ENCODE measurements around the gene ACTA1. TPM values are rescaled to one million over a fixed set of nuclear protein-coding genes. Genes with fewer than 3 reads are reported as not detected.
A peak's percentile ranks its signal among the peaks of the same experiment; 100 is the strongest.

Gene ACTA1
- 1.0 TPM in 1 of 2 replicates, not detected in the other for polyA plus RNA-seq
- 0.49 TPM in 1 of 2 replicates, not detected in the other for polyA minus RNA-seq

GRCh38 chr1:229434005-229434640 is at the start of gene ACTA1:
TSS of gene ACTA1 (minus strand) at chr1:229434094. CDS start at chr1:229433115, 979 bp downstream.
- Histone ChIP-seq H3F3A (ENCODE audit: insufficient read depth, low read length, poor library complexity, severe bottlenecking) (no peaks in the 10 kb centered on the region), H3K9ac (ENCODE audit: low read length) (no peak within 1 kb of the TSS), H3K4me2 (ENCODE audit: low read length) (no peak within 1 kb of the TSS), H3K27ac (ENCODE audit: low read length) (no peak within 1 kb of the TSS), H3K79me2 (replicated peaks; ENCODE audit: insufficient read depth, low read length) (no peaks in the 10 kb centered on the region), H3K36me3 (ENCODE audit: insufficient read depth, low read length) (no peaks in the 10 kb centered on the region), H2AFZ (ENCODE audit: low read depth, low read length) (no peak within 1 kb of the TSS), H3K4me3 (ENCODE audit: low read length) (peak within 1 kb of the TSS; percentile 55), H3K9me3 (ENCODE audit: low read length) (no peaks in the 10 kb centered on the region), H4K20me1 (ENCODE audit: insufficient read depth) (no peaks in the 10 kb centered on the region), H3K9me2 (ENCODE audit: insufficient read depth, low read length) (no peaks in the 10 kb centered on the region), H3K27me3 (ENCODE audit: insufficient read depth, low read depth, low read length) (peaks cover 62% of the 10 kb centered on the region)
- TF ChIP-seq EZH2 (IDR thresholded peaks at IDR 0.05; ENCODE audit: borderline replicate concordance, insufficient read depth, low read length, poor library complexity, severe bottlenecking) (peak; percentile 53), RAD21 (conservative IDR thresholded peaks at IDR 0.05) (no peak), POLR2AphosphoS5 (IDR thresholded peaks at IDR 0.05) (no peak), SMC3 (conservative IDR thresholded peaks at IDR 0.05; ENCODE audit: poor library complexity) (no peak)

GRCh38 chr1:229482511-229482910 is 48.6 kb upstream of the ACTA1 start:
- no peaks in the 10 kb centered on the region for H3F3A ChIP-seq (ENCODE audit: insufficient read depth, low read length, poor library complexity, severe bottlenecking)
- H3K9ac ChIP-seq (ENCODE audit: low read length), result no peak overlapping the region
- no peaks in the 10 kb centered on the region for H3K9me2 ChIP-seq (ENCODE audit: insufficient read depth, low read length)
- H3K79me2 ChIP-seq (replicated peaks; ENCODE audit: insufficient read depth, low read length), result no peaks in the 10 kb centered on the region
- no peaks in the 10 kb centered on the region for H3K9me3 ChIP-seq (ENCODE audit: low read length)
- no peak overlapping the region for H2AFZ ChIP-seq (ENCODE audit: low read depth, low read length)
- H3K27me3 ChIP-seq (ENCODE audit: insufficient read depth, low read depth, low read length), result no peaks in the 10 kb centered on the region
- TF ChIP-seq POLR2AphosphoS5 (IDR thresholded peaks at IDR 0.05) (no peak), RAD21 (conservative IDR thresholded peaks at IDR 0.05) (no peak), CTCF (IDR thresholded peaks at IDR 0.05; ENCODE audit: poor library complexity, severe bottlenecking) (no peak), TAF1 (IDR thresholded peaks at IDR 0.05; ENCODE audit: low read depth) (no peak), SMC3 (conservative IDR thresholded peaks at IDR 0.05; ENCODE audit: poor library complexity) (no peak), EZH2 (IDR thresholded peaks at IDR 0.05; ENCODE audit: borderline replicate concordance, insufficient read depth, low read length, poor library complexity, severe bottlenecking) (no peak), EP300 (conservative IDR thresholded peaks at IDR 0.05; ENCODE audit: poor library complexity, severe bottlenecking) (no peak), REST (IDR thresholded peaks at IDR 0.05; ENCODE audit: borderline replicate concordance) (no peak), MXI1 (conservative IDR thresholded peaks at IDR 0.05; ENCODE audit: poor library complexity, severe bottlenecking) (no peak)
- H3K4me3 ChIP-seq (ENCODE audit: low read length), result no peak overlapping the region
- no peak overlapping the region for H3K27ac ChIP-seq (ENCODE audit: low read length)
- no peaks in the 10 kb centered on the region for H3K36me3 ChIP-seq (ENCODE audit: insufficient read depth, low read length)
- H3K4me2 ChIP-seq (ENCODE audit: low read length), result no peak overlapping the region
- no peaks in the 10 kb centered on the region for H4K20me1 ChIP-seq (ENCODE audit: insufficient read depth)

Measured in neural cell (in vitro differentiated cells).